SK-N-MC (cell line): ENCODE measurements around the gene CFAP251.

Source experiments
- EZH2 ChIP-seq: fragments of 200-600 bp; sonication (generic); IDR thresholded peaks from one replicate; pipeline ENCODE4 v1.6.1; 2017; ENCODE audit warnings: antibody characterized with exemption
- FOXP2 ChIP-seq: optimal IDR thresholded peaks from 2 replicates; pipeline ENCODE3; 2011; ENCODE audit warnings: mild to moderate bottlenecking, moderate library complexity; ENCODE audit not compliant: insufficient read depth; ENCODE audit errors: extremely low read length, control extremely low read depth
- POLR2AphosphoS5 ChIP-seq: IDR thresholded peaks from 2 replicates; pipeline ENCODE4 v1.6.1; 2012; ENCODE audit warnings: mild to moderate bottlenecking, low read depth, low read length, borderline replicate concordance

- no peak for TF ChIP-seq POLR2AphosphoS5
- TF ChIP-seq EZH2 = no peak
- no peak for TF ChIP-seq FOXP2
Measured at GRCh38 chr12:121980191-121980891, 61.9 kb downstream of the CFAP251 start.
